Colonic mucosa (tissue), 2 donors: ENCODE results near the gene GATM. TPM values are rescaled to one million over a fixed set of nuclear protein-coding genes. Genes with fewer than 3 reads are reported as not detected.

Source experiments
- total RNA-seq, 2 donors: library from RNA; stranded (reverse); fragmentation: NEBNext Ultra II Directional in 1 of 2; extraction: Animal tissue kit (Norgen Biotek cat#: 25700) in 1 of 2; gene quantifications; one replicate each; pipeline ENCODE4 v1.2.1, GENCODE V29; 2021
- donor health status: DM: no; HTN: no; CAD: no.
- donor health status: DM: no; HTN: no; CAD: no.

Gene GATM
- total RNA-seq, 2 donors from 2014 or later: 6.4 to 17.9 TPM

Other genes starting within 250 kb of the GATM start
- 1 to 10 TPM in 1 of 2 donors, under 1 TPM in 1; 0.88 to 1.3 TPM for gene DUOXA1, start 248.7 kb downstream of the GATM start, total RNA-seq
- gene DUOX1, start 248.6 kb downstream of the GATM start, total RNA-seq: under 1 TPM; 0.45 to 0.96 TPM
- gene SHF, start 190.6 kb downstream of the GATM start, total RNA-seq: 10 to 100 TPM in 1 of 2 donors, 1 to 10 TPM in 1; 8.7 to 14.7 TPM
- gene SLC28A2, start 126.3 kb downstream of the GATM start, total RNA-seq: 10 to 100 TPM; 21.6 to 54.9 TPM
- gene SLC30A4, start 144.2 kb upstream of the GATM start, total RNA-seq: 10 to 100 TPM in 1 of 2 donors, 1 to 10 TPM in 1; 4.5 to 10.7 TPM
- gene BLOC1S6, start 208.8 kb upstream of the GATM start, total RNA-seq: 10 to 100 TPM; 28.3 to 31.9 TPM